Heart left ventricle (tissue), 16 donors: ENCODE measurements around the gene PRKCB. TPM values are rescaled to one million over a fixed set of nuclear protein-coding genes. Genes with fewer than 3 reads are reported as not detected.

ENCODE experiments used
- ATAC-seq, 4 donors: fragments of 200-7000 bp; cut with Tn5 transposase; one replicate each; pipeline ENCODE4 v1.9.1; 2020 to 2022; ENCODE audit warnings: moderate library complexity in 4 of 4, mild to moderate bottlenecking in 3 of 4, moderate number of reproducible peaks in 1 of 4
- DNase-seq, 5 donors: peaks; one replicate each; pipeline ENCODE4 v3.0.0-alpha.2; 2020
- H3K27ac ChIP-seq, 12 donors: fragments of 200-600 bp; sonication (generic) in 4 of 12; one replicate each; pipeline versions ENCODE4 v1.5.0 to v1.8.0; 2016 to 2022; ENCODE audit warnings: mild to moderate bottlenecking in 2 of 12
- H3K27me3 ChIP-seq, 9 donors: fragments of 200-600 bp; sonication (generic) in 2 of 9; one replicate each; pipeline versions ENCODE4 v1.5.1 to v1.8.0; 2016 to 2022; ENCODE audit warnings: mild to moderate bottlenecking in 3 of 9
- H3K36me3 ChIP-seq, 9 donors: fragments of 200-600 bp; sonication (generic) in 2 of 9; one replicate each; pipeline versions ENCODE4 v1.5.0 to v1.8.0; 2018 to 2022; ENCODE audit warnings: mild to moderate bottlenecking in 2 of 9
- H3K4me1 ChIP-seq, 12 donors: fragments of 200-600 bp; sonication (generic) in 4 of 12; one replicate each; pipeline versions ENCODE4 v1.5.0 to v1.8.0; 2016 to 2022; ENCODE audit warnings: mild to moderate bottlenecking in 3 of 12
- H3K4me3 ChIP-seq, 12 donors: fragments of 200-600 bp; sonication (generic) in 4 of 12; one replicate each; pipeline versions ENCODE4 v1.5.0 to v1.8.0; 2017 to 2022; ENCODE audit warnings: mild to moderate bottlenecking in 9 of 12, moderate library complexity in 4 of 12
- H3K9me3 ChIP-seq, 12 donors: fragments of 200-600 bp; sonication (generic) in 4 of 12; one replicate each; pipeline versions ENCODE4 v1.5.0 to v1.8.0; 2016 to 2022; ENCODE audit warnings: mild to moderate bottlenecking in 1 of 12
- CTCF ChIP-seq, 12 donors: fragments of 200-600 bp; sonication (generic) in 4 of 12; IDR thresholded peaks; one replicate each; pipeline versions ENCODE4 v1.5.0 to v1.8.0; 2018 to 2022; ENCODE audit warnings: antibody characterized with exemption in 12 of 12, mild to moderate bottlenecking in 5 of 12
- POLR2A ChIP-seq, 2 donors: fragments of 450-650 bp; IDR thresholded peaks; one replicate each; pipeline ENCODE4 v1.6.1; 2017; ENCODE audit warnings: antibody characterized with exemption in 2 of 2, mild to moderate bottlenecking in 2 of 2, moderate library complexity in 2 of 2
- WGBS, 4 donors: extraction: QIAGEN DNeasy Blood & Tissue Kit in 2 of 4; methylation state at CpG; one replicate each; pipeline versions ENCODE4 v1.1.5 to v1.1.7; 2013 to 2018; 5-methylcytosine and 5-hydroxymethylcytosine counted together
- intact Hi-C, 10 donors: fragments of 100-400 bp; cut with DNase I; formaldehyde crosslinking; loops; one replicate each; pipeline versions ENCODE4 v1.11.1 to v1.14.2; 2022
- polyA plus RNA-seq, 2 donors: library from polyadenylated mRNA; stranded (reverse); fragments of 200-250 nt; gene quantifications; one replicate each; pipeline ENCODE4 v1.2.3, GENCODE V29; 2013
- total RNA-seq, 9 donors: library from RNA; depleted of rRNA in 2 of 9; stranded (reverse); fragments of >200 nt in 2 of 9; fragmentation: NEBNext Ultra II Directional in 3 of 9; extraction: Animal tissue kit (Norgen Biotek cat#: 25700) in 3 of 9; gene quantifications; one replicate each; pipeline versions ENCODE4 v1.1.0 to v1.2.4, GENCODE V29; 2016 to 2023
- donor health status: ischemic (EF 13 %, LVEDD 7.1; RV severe dilation, severe dysfunction).
- donor health status: healthy with polysubstance abuse.
- donor health status: DM: no; HTN: yes; CAD: no.
- donor health status: DM: no; HTN: no; CAD: no.
- donor health status: ischemic (EF 25% LVEDD 6.9; RV normal size, moderate dysfunction).
- donor health status: ischemic (EF 25% LVEDD 5.7; RV mildly dilated, moderate dysfunction).
- donor health status: healthy.
- donor health status: DM: yes; HTN: yes; CAD: no.
- donor health status: ischemic (EF 35%, LVEDD 5.7; RV mildly dilated, moderate dysfunction).
- donor health status: nonischemic (EF 11% LVEDD 7.7; RV severe dilation, severe dysfunction).
- donor health status: DM: yes; HTN: yes; CAD: no.
- donor health status: PGD.
- donor health status: ischemic (EF 29% LVEDD 5.4; RV normal size, mild dysfunction).
- donor health status: nonischemic (EF 23%, LVEDD 6.1; RV moderate dilation, normal function).

The PRKCB gene
- total and polyA plus RNA-seq, 11 donors = 0.30 to 18.4 (median 1.7) TPM

GRCh38 chr16:23969468-23970297 lies 133.9 kb downstream of the PRKCB start:
- no peak for ATAC-seq
- no peaks in the 10 kb centered on the region for H3K4me1 ChIP-seq
- no peak overlapping the region for H3K4me3 ChIP-seq
- 65 to 75% (median 67%) methylated on average over 6 of the region's 6 CpGs for WGBS, 4 donors
- TF ChIP-seq POLR2A (IDR thresholded peaks at IDR 0.05) = no peak
- TF ChIP-seq CTCF (IDR thresholded peaks at IDR 0.05) = no peak
- no peaks in the 10 kb centered on the region for H3K36me3 ChIP-seq
- peaks cover 0 to 13% (median 0%) of the 10 kb centered on the region in 9 donors for H3K27me3 ChIP-seq
- DNase-seq = no peak
- H3K9me3 ChIP-seq = no peaks in the 10 kb centered on the region
- no peak overlapping the region for H3K27ac ChIP-seq
- intact Hi-C loops = loop anchor here in 1 of 10 donors (10.0 kb wide), 2 partner anchors 65 to 85 kb away; no protein-coding TSS in a partner anchor

GRCh38 chr16:23974223-23974622 lies 138.4 kb downstream of the PRKCB start:
- intact Hi-C loops = loop anchor here in 1 of 10 donors (10.0 kb wide), 2 partner anchors 61 to 89 kb away; no protein-coding TSS in a partner anchor
- no peak for ATAC-seq
- DNase-seq = no peak
- Histone ChIP-seq H3K4me1 (no peaks in the 10 kb centered on the region), H3K36me3 (no peaks in the 10 kb centered on the region), H3K4me3 (no peak overlapping the region), H3K9me3 (no peaks in the 10 kb centered on the region), H3K27ac (no peak overlapping the region), H3K27me3 (peaks cover 0 to 6% (median 0%) of the 10 kb centered on the region in 9 donors)
- no peak for TF ChIP-seq CTCF (IDR thresholded peaks at IDR 0.05)
- TF ChIP-seq POLR2A (IDR thresholded peaks at IDR 0.05) = no peak
- 25 to 34% (median 30%) methylated on average over 4 of the region's 4 CpGs for WGBS, 4 donors

- ATAC-seq = no peak
- Histone ChIP-seq H3K4me3 (no peak overlapping the region), H3K27me3 (peaks cover 0 to 8% (median 0%) of the 10 kb centered on the region in 9 donors), H3K4me1 (no peaks in the 10 kb centered on the region), H3K36me3 (no peaks in the 10 kb centered on the region), H3K9me3 (no peaks in the 10 kb centered on the region), H3K27ac (no peak overlapping the region)
- DNase-seq = no peak
- TF ChIP-seq POLR2A (IDR thresholded peaks at IDR 0.05) (no peak), CTCF (IDR thresholded peaks at IDR 0.05) (no peak)
- WGBS, 4 donors = 86 to 92% (median 89%) methylated on average over 5 of the region's 5 CpGs
- intact Hi-C loops = loop anchor here in 1 of 10 donors (10.0 kb wide), 2 partner anchors 60 to 90 kb away; no protein-coding TSS in a partner anchor
Measured at GRCh38 chr16:23975293-23975692, 139.5 kb downstream of the PRKCB start.

GRCh38 chr16:23976091-23976490 lies 140.3 kb downstream of the PRKCB start:
- WGBS, 4 donors = 77 to 89% (median 83%) methylated on average over 5 of the region's 5 CpGs
- H3K36me3 ChIP-seq = no peaks in the 10 kb centered on the region

More at GRCh38 chr16:23976091-23976490, 140.3 kb downstream of the PRKCB start:
- H3K9me3 ChIP-seq = peaks cover 0 to 3% (median 0%) of the 10 kb centered on the region in 12 donors
- intact Hi-C loops = loop anchor here in 1 of 10 donors (10.0 kb wide), 2 partner anchors 59 to 91 kb away; no protein-coding TSS in a partner anchor
- ATAC-seq (no peak), DNase-seq (no peak)
- H3K27me3 ChIP-seq = peaks cover 0 to 13% (median 0%) of the 10 kb centered on the region in 9 donors
- H3K4me1 ChIP-seq = no peaks in the 10 kb centered on the region
- no peak overlapping the region for H3K4me3 ChIP-seq
- no peak overlapping the region for H3K27ac ChIP-seq
- no peak for TF ChIP-seq POLR2A (IDR thresholded peaks at IDR 0.05)
- TF ChIP-seq CTCF (IDR thresholded peaks at IDR 0.05) = no peak
